ENCODE measurements around the gene GIN1. TPM values are rescaled to one million over a fixed set of nuclear protein-coding genes. Genes with fewer than 3 reads are reported as not detected.

Gene GIN1
- total and polyA plus RNA-seq, 9 of the 15 experiments (the other 6 are each of a cell fraction or from before 2014, with no cell fraction given) = 2.4 to 9.8 (median 7.8) TPM

GRCh38 chr5:103114440-103114839 lies 5.5 kb downstream of the GIN1 start (continued):
- TF ChIP-seq CUX1 (CRISPR knock-in tag; IDR thresholded peaks at IDR 0.05) (no peak), ELF2 (CRISPR knock-in tag; IDR thresholded peaks at IDR 0.05) (peak; percentile 48; the same call in 1 of the 2 replicates), TSHZ1 (CRISPR knock-in tag; IDR thresholded peaks at IDR 0.05) (no peak), MTA1 (IDR thresholded peaks at IDR 0.05; ENCODE audit: borderline replicate concordance) (no peak), CCAR2 (IDR thresholded peaks at IDR 0.05; ENCODE audit: low read depth, low read length) (no peak), CSDE1 (IDR thresholded peaks at IDR 0.05) (no peak), JUND (IDR thresholded peaks at IDR 0.05; ENCODE audit: borderline replicate concordance, low read depth, low read length) (peak; percentile 10; the same call in 1 of the 2 replicates), JUND (tag; IDR thresholded peaks at IDR 0.05; ENCODE audit: borderline replicate concordance, low read depth, low read length) (no peak), GTF2A2 (tag; IDR thresholded peaks at IDR 0.05) (no peak)
